ENCODE results near the gene FNDC8.
"Not testable (repeated sequence)": the region's sequence is repeated elsewhere in the genome, so short reads cannot be mapped to it uniquely, and the experiment has no call there.

The FNDC8 gene

DNA sequence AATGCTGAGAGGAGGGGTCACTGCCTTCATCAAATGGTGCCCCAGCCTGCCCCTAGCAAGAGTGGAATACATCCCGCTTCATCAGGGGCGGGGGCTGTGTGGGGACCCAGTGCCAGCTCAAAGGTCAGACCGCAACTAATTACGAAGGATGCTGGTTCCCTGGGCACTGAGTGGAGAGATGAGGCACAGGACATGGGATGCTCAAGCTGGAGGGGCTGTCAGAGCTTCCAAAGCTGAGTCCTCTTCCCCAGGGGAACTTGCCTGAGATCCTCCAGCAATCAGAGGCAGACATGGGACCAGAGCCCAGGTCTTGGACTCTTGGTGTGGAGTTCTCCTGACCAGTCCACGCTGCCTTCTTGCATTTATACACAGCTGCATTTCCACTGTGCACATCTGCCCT is 45.1 kb downstream of the FNDC8 start:
- no peak for FAIRE-seq
- DNase-seq (ENCODE audit: insufficient read length, low spot score): no peak
- TF ChIP-seq PAX5 (IDR thresholded peaks at IDR 0.05; ENCODE audit: insufficient read depth, low read length, severe bottlenecking): no peak
- no peak for TF ChIP-seq POLR2AphosphoS5 (IDR thresholded peaks at IDR 0.05; ENCODE audit: low read depth, low read length)
- no peak for TF ChIP-seq POU2F2 (IDR thresholded peaks at IDR 0.05; ENCODE audit: low read depth, low read length)
- TF ChIP-seq SPI1 (IDR thresholded peaks at IDR 0.05; ENCODE audit: low read depth, low read length): no peak
- TF ChIP-seq POLR2A (IDR thresholded peaks at IDR 0.05; ENCODE audit: low read depth, low read length): no peak
- TF ChIP-seq TAF1 (IDR thresholded peaks at IDR 0.05; ENCODE audit: low read depth, low read length): no peak

DNA sequence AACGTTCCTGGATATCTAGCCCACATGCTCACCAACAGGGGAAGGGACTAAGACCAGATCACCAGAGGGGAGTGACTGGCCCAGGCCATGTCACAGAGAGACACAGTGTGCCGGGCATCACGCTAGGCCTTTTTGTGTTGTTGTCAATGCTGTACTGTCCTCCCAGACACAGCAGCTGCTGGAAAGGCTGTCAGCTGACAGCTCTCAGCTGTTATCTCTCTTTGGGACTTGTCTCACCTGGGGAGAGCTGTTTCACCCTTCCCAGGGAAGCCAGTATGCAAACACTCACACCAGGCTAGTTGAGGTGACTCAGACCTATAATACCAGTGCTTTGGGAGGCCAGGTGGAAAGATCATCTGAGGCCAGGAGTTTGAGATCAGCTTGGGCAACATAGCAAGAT is 45.6 kb downstream of the FNDC8 start:
- no peak for FAIRE-seq
- no peak for DNase-seq (ENCODE audit: insufficient read length, low spot score)
- no peak for TF ChIP-seq PAX5 (IDR thresholded peaks at IDR 0.05; ENCODE audit: insufficient read depth, low read length, severe bottlenecking)
- no peak for TF ChIP-seq POLR2A (IDR thresholded peaks at IDR 0.05; ENCODE audit: low read depth, low read length)
- no peak for TF ChIP-seq TAF1 (IDR thresholded peaks at IDR 0.05; ENCODE audit: low read depth, low read length)
- no peak for TF ChIP-seq SPI1 (IDR thresholded peaks at IDR 0.05; ENCODE audit: low read depth, low read length)
- TF ChIP-seq POLR2AphosphoS5 (IDR thresholded peaks at IDR 0.05; ENCODE audit: low read depth, low read length): no peak
- no peak for TF ChIP-seq POU2F2 (IDR thresholded peaks at IDR 0.05; ENCODE audit: low read depth, low read length)

DNA sequence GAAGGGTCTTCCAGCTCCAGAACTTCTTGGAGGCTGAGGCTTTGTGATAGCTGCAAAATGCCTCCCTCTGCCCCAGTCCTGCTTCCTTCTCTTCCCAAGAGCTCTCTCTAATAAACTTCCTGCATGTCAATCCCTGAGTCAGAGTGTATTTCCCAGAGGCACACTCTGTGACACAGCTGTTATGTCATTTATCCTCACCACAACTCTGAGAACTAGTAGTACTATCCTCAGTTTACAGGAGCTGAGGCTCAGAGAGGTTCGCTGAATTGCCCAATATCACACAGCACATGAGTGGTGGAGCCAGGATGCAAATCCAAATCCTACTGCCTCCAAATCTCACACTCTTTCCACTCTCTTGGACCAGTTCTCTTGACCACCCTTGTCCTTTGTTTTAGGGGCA is 46.3 kb downstream of the FNDC8 start:
- no peak for FAIRE-seq
- no peak for TF ChIP-seq SPI1 (IDR thresholded peaks at IDR 0.05; ENCODE audit: low read depth, low read length)
- no peak for TF ChIP-seq PAX5 (IDR thresholded peaks at IDR 0.05; ENCODE audit: insufficient read depth, low read length, severe bottlenecking)
- TF ChIP-seq POU2F2 (IDR thresholded peaks at IDR 0.05; ENCODE audit: low read depth, low read length): no peak
- TF ChIP-seq POLR2A (IDR thresholded peaks at IDR 0.05; ENCODE audit: low read depth, low read length): no peak
- TF ChIP-seq TAF1 (IDR thresholded peaks at IDR 0.05; ENCODE audit: low read depth, low read length): no peak
- TF ChIP-seq POLR2AphosphoS5 (IDR thresholded peaks at IDR 0.05; ENCODE audit: low read depth, low read length): no peak
- no peak for DNase-seq (ENCODE audit: insufficient read length, low spot score)

DNA sequence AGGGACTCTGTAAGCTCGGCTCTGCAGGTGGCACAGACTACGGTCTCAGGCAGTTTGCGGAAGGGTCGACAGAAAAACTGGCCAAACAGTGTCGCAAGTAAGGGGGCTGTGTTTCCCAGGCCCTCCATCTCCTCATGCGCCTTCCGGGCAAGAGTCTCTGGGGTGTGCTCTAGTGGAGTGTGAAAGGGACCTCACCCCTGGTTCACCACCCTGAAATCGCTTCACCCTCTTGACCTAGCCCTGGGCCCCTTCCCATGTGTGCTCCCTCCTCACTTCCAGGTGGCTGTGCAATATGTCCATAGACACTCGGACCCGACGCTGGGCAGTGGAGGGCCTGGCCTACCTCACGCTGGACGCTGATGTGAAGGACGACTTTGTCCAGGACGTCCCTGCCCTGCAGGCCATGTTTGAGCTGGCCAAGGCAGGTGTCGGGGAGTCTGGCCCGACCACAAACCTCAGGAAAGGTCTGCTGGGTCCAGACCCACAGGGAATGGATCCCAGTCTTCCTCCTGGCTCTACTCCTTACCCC is 48.5 kb downstream of the FNDC8 start:
- FAIRE-seq (no peak), DNase-seq (ENCODE audit: insufficient read length, low spot score) (no peak)
- TF ChIP-seq SPI1 (IDR thresholded peaks at IDR 0.05; ENCODE audit: low read depth, low read length): no peak
- TF ChIP-seq PAX5 (IDR thresholded peaks at IDR 0.05; ENCODE audit: insufficient read depth, low read length, severe bottlenecking): no peak
- no peak for TF ChIP-seq POLR2AphosphoS5 (IDR thresholded peaks at IDR 0.05; ENCODE audit: low read depth, low read length)
- TF ChIP-seq TAF1 (IDR thresholded peaks at IDR 0.05; ENCODE audit: low read depth, low read length): no peak
- no peak for TF ChIP-seq POLR2A (IDR thresholded peaks at IDR 0.05; ENCODE audit: low read depth, low read length)
- TF ChIP-seq POU2F2 (IDR thresholded peaks at IDR 0.05; ENCODE audit: low read depth, low read length): no peak

DNA sequence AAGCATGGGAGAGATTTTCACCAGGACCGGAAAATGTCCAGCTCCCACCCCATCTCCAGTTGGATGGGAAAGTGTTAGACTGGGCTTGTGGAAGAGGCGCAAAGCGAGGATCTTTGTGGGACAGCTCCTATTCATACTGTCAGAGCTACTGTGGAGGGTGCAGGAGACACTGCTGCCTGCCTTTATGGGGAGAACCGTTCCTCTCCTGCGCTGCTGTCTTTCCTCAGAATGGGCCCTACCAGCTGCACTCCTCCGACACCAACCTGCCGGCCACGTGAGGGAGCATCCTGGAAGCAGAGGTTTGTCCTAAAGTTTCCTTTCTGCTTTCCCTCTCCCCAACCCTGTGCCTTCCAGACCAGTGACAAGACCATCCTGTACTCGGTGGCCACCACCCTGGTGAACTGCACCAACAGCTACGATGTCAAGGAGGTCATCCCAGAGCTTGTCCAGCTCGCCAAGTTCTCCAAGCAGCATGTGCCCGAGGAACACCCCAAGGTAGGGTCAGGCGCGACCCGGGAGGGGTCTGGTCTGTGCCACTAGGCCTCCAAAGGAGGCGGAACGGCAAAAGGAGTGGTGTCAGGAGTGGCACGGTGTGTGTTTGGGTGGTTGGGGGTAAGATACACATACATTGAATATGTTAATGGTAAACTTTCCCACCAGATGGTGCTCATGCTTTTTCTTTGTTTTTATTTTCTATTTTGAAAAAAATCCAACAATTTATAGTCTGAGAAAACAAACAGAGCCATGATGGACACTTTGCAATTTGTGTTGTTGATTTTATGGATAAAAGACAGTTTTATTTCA is 49.8 kb downstream of the FNDC8 start:
- FAIRE-seq: peak; percentile 35
- no peak for TF ChIP-seq POLR2A (IDR thresholded peaks at IDR 0.05; ENCODE audit: low read depth, low read length)
- no peak for TF ChIP-seq POU2F2 (IDR thresholded peaks at IDR 0.05; ENCODE audit: low read depth, low read length)
- no peak for TF ChIP-seq TAF1 (IDR thresholded peaks at IDR 0.05; ENCODE audit: low read depth, low read length)
- TF ChIP-seq SPI1 (IDR thresholded peaks at IDR 0.05; ENCODE audit: low read depth, low read length): no peak
- TF ChIP-seq PAX5 (IDR thresholded peaks at IDR 0.05; ENCODE audit: insufficient read depth, low read length, severe bottlenecking): no peak
- TF ChIP-seq POLR2AphosphoS5 (IDR thresholded peaks at IDR 0.05; ENCODE audit: low read depth, low read length): no peak

DNA sequence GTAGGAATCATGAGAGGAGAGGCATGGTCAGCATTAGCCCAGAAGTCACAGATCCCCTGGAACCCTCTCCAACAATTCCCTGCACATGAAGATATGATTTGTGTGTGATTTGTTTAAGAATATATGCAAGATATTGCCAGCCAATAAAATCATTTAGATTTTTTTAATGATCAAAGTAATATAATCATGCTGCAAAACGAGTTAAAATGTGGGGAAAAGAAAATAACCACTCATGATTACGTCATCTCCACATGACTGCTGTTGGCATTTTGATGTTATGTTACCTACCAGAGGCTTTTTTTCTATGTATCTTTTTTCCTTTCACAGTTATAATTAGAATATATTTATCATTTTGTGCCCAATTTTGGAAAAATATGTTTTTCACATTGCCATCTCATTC is 50.4 kb downstream of the FNDC8 start:
- TF ChIP-seq SPI1 (IDR thresholded peaks at IDR 0.05; ENCODE audit: low read depth, low read length): no peak
- no peak for TF ChIP-seq POLR2AphosphoS5 (IDR thresholded peaks at IDR 0.05; ENCODE audit: low read depth, low read length)
- TF ChIP-seq POU2F2 (IDR thresholded peaks at IDR 0.05; ENCODE audit: low read depth, low read length): no peak
- no peak for TF ChIP-seq TAF1 (IDR thresholded peaks at IDR 0.05; ENCODE audit: low read depth, low read length)
- TF ChIP-seq POLR2A (IDR thresholded peaks at IDR 0.05; ENCODE audit: low read depth, low read length): no peak
- TF ChIP-seq PAX5 (IDR thresholded peaks at IDR 0.05; ENCODE audit: insufficient read depth, low read length, severe bottlenecking): no peak
- FAIRE-seq (no peak), DNase-seq (ENCODE audit: insufficient read length, low spot score) (no peak)

More for the DNA sequence above, 49.8 kb downstream of the FNDC8 start:
- DNase-seq (ENCODE audit: insufficient read length, low spot score): peak; percentile 33

DNA sequence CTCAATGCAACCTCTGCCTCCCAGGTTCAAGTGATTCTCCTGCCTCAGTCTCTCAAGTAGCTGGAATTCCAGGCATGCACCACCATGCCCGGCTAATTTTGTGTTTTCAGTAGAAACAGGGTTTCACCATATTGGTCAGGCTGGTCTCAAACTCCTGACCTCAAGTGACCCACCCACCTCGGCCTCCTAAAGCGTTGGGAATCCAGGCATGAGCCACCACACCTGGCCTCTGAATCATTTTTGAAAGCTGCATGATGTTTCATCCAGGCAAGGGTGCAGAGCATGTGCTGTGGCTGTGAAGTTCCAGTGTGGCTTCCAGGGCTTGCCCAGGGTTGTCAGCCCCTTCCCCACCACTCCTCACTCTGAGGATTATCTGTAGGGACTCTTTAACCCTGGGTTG is 50.9 kb downstream of the FNDC8 start:
- not testable (repeated sequence) for FAIRE-seq; DNase-seq (ENCODE audit: insufficient read length, low spot score)

DNA sequence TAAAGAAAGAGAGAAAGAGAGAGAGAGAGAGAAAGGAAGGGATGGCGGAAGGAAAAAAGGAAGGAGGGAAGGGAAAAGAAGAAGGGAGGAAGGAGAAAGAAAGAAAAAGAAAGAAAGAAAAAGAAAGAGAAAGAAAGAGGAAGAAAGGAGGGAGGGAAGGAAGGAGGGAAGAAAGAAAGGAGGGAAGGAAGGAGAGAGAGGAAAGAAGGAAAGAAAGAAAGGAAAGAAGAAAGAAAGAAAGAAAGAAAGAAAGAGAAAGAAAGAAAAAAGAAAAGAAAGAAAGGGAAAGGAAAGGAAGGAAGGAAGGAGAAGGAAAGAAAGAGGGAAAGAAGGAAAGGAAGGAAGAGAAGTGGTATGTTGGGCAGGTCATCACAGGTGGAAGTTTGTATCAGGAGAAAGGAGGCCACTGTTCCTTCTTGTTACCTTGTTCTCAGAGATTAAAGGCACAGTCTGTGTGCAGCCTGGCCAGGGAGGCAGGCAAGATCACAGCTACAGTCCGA is 53.5 kb downstream of the FNDC8 start:
- DNase-seq (ENCODE audit: insufficient read length, low spot score) (no peak), FAIRE-seq (no peak)
- TF ChIP-seq POLR2AphosphoS5 (IDR thresholded peaks at IDR 0.05; ENCODE audit: low read depth, low read length) (no peak), POU2F2 (IDR thresholded peaks at IDR 0.05; ENCODE audit: low read depth, low read length) (no peak), PAX5 (IDR thresholded peaks at IDR 0.05; ENCODE audit: insufficient read depth, low read length, severe bottlenecking) (no peak), SPI1 (IDR thresholded peaks at IDR 0.05; ENCODE audit: low read depth, low read length) (no peak), POLR2A (IDR thresholded peaks at IDR 0.05; ENCODE audit: low read depth, low read length) (no peak), TAF1 (IDR thresholded peaks at IDR 0.05; ENCODE audit: low read depth, low read length) (no peak)

DNA sequence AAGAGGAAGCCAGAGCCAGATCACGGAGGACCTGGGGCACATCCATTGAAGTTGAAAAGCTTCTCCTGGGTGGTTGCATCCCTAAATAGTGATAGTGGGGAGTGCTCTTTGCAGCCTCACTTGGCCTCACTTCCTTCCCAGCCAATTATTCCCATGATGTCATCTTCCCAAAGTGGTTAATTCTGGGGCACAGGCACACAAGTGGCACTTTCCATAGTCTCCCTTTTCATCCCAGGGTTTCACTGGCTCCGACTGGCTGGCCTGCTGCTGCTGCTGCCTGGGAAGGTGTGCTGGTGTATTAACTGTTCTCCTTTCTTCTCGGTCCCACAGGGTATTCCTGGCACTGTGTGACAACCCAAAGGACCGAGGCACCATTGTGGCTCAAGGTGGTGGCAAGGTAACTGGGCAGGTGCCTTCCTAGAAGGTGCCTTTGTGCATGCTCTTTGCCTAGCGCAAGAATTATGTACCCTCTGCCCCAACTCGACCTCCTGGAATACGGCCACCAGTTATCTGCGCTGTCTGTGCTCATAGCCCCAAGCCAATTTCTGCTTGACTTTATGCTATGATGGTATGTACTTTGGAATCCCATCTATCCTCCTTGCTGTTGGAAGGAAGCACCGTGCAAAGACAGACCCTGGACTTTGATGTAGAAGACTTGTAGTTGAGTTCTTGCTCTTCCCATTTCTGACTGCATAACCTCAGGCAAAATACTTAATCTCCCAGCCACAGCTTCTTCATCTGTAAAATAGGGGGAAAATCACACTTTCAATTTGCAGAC is 54.4 kb downstream of the FNDC8 start:
- FAIRE-seq: no peak
- no peak for DNase-seq (ENCODE audit: insufficient read length, low spot score)
- no peak for TF ChIP-seq PAX5 (IDR thresholded peaks at IDR 0.05; ENCODE audit: insufficient read depth, low read length, severe bottlenecking)
- no peak for TF ChIP-seq TAF1 (IDR thresholded peaks at IDR 0.05; ENCODE audit: low read depth, low read length)
- no peak for TF ChIP-seq POLR2AphosphoS5 (IDR thresholded peaks at IDR 0.05; ENCODE audit: low read depth, low read length)

Measured in GM12891 (cell line).